ENCODE measurements around the gene DNM2. TPM values are rescaled to one million over a fixed set of nuclear protein-coding genes. Genes with fewer than 3 reads are reported as not detected.

The DNM2 gene
- total RNA-seq, 1 experiment from 2014 or later: 125 TPM

GRCh38 chr19:10740798-10741197 is 22.9 kb downstream of the DNM2 start:
- TF ChIP-seq REST (IDR thresholded peaks at IDR 0.05; ENCODE audit: insufficient read depth in 1 of 2, low read depth in 2 of 2, low read length in 1 of 2) (no peak), TCF7L2 (IDR thresholded peaks at IDR 0.05; ENCODE audit: low read depth, low read length) (no peak)
- Histone ChIP-seq H3K4me3 (ENCODE audit: low read depth in 2 of 2, low read length in 2 of 2) (no peak overlapping the region), H3K36me3 (ENCODE audit: control insufficient read depth, insufficient read depth, low read length) (no peaks in the 10 kb centered on the region), H3K9me3 (ENCODE audit: control insufficient read depth, insufficient read depth, low read depth, low read length) (no peaks in the 10 kb centered on the region), H3K27me3 (ENCODE audit: control insufficient read depth, insufficient read depth, low read length) (no peaks in the 10 kb centered on the region), H3K27ac (ENCODE audit: low read length) (no peak overlapping the region), H3K4me1 (ENCODE audit: control insufficient read depth, insufficient read depth, low read length) (peaks cover 11% of the 10 kb centered on the region)
- no peak for ATAC-seq
- in situ Hi-C loops (cut with HindIII; ENCODE audit: low pct_unique_long_range_greater_than_20kb, low sequenced_read_pairs): no loop called here
- DNase-seq (ENCODE audit: low read depth, low spot score): no peak
- POLR2A ChIA-PET: no interaction called here
- CTCF ChIA-PET: no interaction called here
- no TSS peak for BruUV-seq (replicated peaks)
- intact Hi-C loops (cut with micrococcal nuclease; ENCODE audit: unreplicated experiment): no loop called here

- H3K27me3 ChIP-seq (ENCODE audit: control insufficient read depth, insufficient read depth, low read length): no peaks in the 10 kb centered on the region
- no peaks in the 10 kb centered on the region for H3K9me3 ChIP-seq (ENCODE audit: control insufficient read depth, insufficient read depth, low read depth, low read length)
- no peak overlapping the region for H3K27ac ChIP-seq (ENCODE audit: low read length)
- intact Hi-C loops (cut with micrococcal nuclease; ENCODE audit: unreplicated experiment) (no loop called here), in situ Hi-C loops (cut with HindIII; ENCODE audit: low pct_unique_long_range_greater_than_20kb, low sequenced_read_pairs) (no loop called here)
- BruUV-seq (replicated peaks): no TSS peak
- no peaks in the 10 kb centered on the region for H3K36me3 ChIP-seq (ENCODE audit: control insufficient read depth, insufficient read depth, low read length)
- H3K4me3 ChIP-seq (ENCODE audit: low read depth in 2 of 2, low read length in 2 of 2): no peak overlapping the region
- TF ChIP-seq CTCF (IDR thresholded peaks at IDR 0.05): no peak
- no peak for TF ChIP-seq POLR2AphosphoS5 (IDR thresholded peaks at IDR 0.05; ENCODE audit: low read depth, low read length)
- TF ChIP-seq TCF7L2 (IDR thresholded peaks at IDR 0.05; ENCODE audit: low read depth, low read length): no peak
- no peak for TF ChIP-seq REST (IDR thresholded peaks at IDR 0.05; ENCODE audit: insufficient read depth in 1 of 2, low read depth in 2 of 2, low read length in 1 of 2)
- no peak for TF ChIP-seq SIN3A (IDR thresholded peaks at IDR 0.05; ENCODE audit: borderline replicate concordance, insufficient read depth, low read depth, low read length)
- CTCF ChIA-PET: no interaction called here
- DNase-seq (ENCODE audit: low read depth, low spot score) (no peak), ATAC-seq (no peak; the same call in 1 of the 2 replicates)
- POLR2A ChIA-PET: interaction anchor here (0.6 kb wide), 1 partner anchor 804 kb away, joined by 3 read pairs; no protein-coding TSS in a partner anchor
- H3K4me1 ChIP-seq (ENCODE audit: control insufficient read depth, insufficient read depth, low read length): peaks cover 16% of the 10 kb centered on the region
These were observed 24.6 kb downstream of the DNM2 start for GRCh38 chr19:10742476-10742875.
